Hematopoietic multipotent progenitor cell treated with erythropoietin and hydrocortisone succinate and interleukin-3 and kit ligand, for 4 days (in vitro differentiated cells): ENCODE measurements around the gene DRAP1.
"Not testable (repeated sequence)": the region's sequence is repeated elsewhere in the genome, so short reads cannot be mapped to it uniquely, and the experiment has no call there.

ENCODE experiments used
- DNase-seq: peaks from one replicate; pipeline ENCODE4 v3.0.0-alpha.2; 2015

DRAP1 gene

DNA sequence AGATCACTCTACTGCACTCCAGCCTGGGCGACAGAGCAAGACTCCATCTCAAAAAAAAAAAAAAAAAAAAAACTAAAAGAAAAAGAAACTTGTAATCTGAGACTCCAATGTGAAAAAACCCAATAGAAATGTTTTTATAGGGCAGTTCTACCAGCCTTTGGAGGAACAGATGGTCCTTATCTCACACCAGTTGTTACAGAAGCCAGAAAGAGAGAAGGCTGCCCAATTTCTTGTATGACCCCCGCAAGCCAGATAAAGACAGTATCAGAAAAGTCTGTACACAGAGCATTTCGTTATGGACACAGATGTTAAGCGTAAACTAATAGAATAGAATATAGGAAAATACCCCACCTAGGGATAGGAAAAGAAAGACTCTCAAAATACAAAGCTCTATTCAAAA is 14.8 kb downstream of the DRAP1 start:
- DNase-seq, result peak; percentile 97

DNA sequence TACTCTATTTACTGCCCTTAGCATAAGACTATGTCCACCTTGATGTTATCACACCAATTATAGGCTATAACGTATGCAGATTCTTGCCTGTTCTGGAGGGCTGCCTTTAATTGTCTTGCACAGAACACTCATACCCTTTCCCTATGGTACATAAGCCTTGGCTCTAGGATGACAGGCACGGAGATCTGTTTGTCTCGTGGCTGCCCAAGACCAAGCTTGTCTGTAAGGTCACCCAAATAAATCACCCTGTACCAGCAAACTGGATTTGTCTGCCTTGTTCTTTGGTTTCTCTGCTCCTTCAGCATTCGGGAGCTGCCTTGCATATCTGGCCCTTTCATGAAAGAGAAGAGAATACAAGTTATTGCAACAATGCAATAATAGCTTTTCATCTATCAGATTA is 18.5 kb downstream of the DRAP1 start:
- no peak for DNase-seq

DNA sequence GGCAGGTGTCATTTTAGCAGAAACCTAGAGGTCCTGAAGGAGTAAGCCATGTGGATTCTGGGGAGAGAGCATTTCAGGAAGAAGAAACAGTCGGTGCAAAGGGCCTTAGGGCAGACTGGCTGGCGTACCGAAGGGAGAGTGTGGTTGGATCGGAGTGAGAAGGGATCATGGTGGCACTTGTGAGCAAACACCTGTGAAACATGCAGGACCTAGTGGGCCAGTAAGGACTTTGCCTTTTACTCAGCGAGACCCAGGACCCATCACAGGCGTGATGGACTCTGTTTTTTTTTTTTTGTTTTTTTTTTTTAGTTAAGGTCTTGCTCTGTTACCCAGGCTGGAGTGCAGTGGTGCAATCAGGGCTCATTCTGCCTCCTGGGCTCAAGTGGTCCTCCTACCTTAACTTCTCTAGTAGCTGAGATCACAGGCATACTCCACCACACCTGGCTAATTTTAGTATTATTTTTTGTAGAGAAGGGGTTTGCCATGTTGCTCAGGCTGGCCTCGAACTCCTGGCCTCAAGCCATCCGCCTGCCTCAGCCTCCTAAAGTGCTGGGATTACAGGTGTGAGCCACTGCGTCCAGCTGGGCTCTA is 22.6 kb downstream of the DRAP1 start:
- no peak for DNase-seq

DNA sequence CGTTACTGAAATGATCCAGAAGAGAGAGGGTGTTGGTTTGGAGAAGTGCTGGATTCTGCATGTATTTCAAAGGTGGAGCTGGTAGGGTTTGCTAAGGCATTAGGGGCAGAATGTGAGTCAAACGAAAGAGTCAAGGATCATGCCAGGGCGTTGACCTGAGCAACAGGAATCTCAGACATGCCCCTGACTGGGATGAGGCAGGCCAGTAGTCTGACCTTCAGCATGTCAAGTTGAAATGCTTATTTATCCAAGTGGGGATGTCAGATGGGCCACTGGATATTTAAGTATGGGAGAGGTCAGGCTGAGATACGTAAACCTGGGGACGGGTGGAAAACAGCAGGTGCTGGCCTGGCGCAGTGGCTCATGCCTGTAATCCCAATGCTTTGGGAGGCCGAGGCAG is 23.3 kb downstream of the DRAP1 start:
- no peak for DNase-seq

- DNase-seq, result no peak
Measured at GRCh38 chr11:65944191-65944590, 25.0 kb downstream of the DRAP1 start.

- no peak for DNase-seq
Measured at GRCh38 chr11:65944767-65945166, 25.5 kb downstream of the DRAP1 start.

DNA sequence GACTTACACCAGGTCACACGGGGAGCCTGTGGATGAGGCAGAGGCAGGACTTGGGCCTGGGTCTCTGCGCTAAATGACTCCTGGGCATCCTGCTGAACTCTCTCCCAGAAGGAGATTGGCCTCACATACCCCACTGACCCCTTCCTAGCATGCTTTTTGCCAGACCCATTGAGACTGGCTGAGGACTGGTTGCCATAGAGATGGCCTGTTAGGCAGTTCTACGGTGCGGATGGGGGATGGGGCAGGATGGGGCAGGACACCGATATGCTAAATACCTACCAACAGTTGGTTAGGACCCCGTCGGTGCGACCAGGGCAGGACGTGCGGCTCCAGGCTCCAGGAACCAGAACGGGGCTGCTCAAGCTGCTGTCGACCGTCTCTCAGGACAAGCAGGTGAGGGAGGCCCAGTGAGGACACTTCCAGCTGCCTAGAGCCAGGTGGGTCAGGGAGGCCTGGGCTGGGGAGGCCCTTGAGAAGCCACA is 26.2 kb downstream of the DRAP1 start, which contains the start of gene TSGA10IP:
Gene TSGA10IP, plus strand, starts transcription at position 51 of the 482 bp plus-strand sequence. Its CDS starts 196 bp downstream, at position 247.
- no peak for DNase-seq

GRCh38 chr11:65945941-65946558 is 26.8 kb downstream of the DRAP1 start:
- DNase-seq, result no peak

GRCh38 chr11:65946655-65947054 is 27.4 kb downstream of the DRAP1 start:
- no peak for DNase-seq

- DNase-seq, result no peak
Measured at GRCh38 chr11:65947133-65947532, 27.9 kb downstream of the DRAP1 start.

DNA sequence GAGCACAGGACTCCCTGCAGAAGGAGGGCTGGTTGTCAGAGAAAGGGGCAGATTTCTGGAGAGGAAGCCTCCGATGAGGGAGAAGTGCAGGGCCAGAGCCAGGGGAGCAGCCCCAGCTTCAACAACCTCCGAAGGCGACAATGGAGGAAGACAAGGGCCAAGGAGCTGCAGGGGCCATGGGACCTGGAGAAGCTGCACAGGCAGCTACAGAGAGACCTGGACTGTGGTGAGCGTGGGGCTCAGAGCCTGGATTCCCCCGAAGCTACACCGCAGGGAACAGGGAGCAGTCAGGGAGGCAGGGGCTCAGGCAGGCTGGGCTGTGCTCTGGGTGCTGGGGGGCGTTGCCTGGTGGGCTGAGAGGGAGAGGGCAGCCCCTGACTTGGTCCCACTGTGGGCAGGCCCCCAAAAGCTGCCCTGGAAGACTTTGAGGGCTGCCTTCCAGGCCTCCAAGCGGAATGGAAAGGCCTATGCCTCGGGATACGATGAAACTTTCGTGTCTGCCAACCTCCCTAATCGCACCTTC is 28.4 kb downstream of the DRAP1 start:
- DNase-seq, result no peak

- not testable (repeated sequence) for DNase-seq
Measured at GRCh38 chr11:65950711-65951110, 31.5 kb downstream of the DRAP1 start.

- DNase-seq, result not testable (repeated sequence)
Measured at GRCh38 chr11:65951641-65952040, 32.4 kb downstream of the DRAP1 start.

GRCh38 chr11:65952052-65952521 is 32.9 kb downstream of the DRAP1 start:
- DNase-seq, result no peak

DNA sequence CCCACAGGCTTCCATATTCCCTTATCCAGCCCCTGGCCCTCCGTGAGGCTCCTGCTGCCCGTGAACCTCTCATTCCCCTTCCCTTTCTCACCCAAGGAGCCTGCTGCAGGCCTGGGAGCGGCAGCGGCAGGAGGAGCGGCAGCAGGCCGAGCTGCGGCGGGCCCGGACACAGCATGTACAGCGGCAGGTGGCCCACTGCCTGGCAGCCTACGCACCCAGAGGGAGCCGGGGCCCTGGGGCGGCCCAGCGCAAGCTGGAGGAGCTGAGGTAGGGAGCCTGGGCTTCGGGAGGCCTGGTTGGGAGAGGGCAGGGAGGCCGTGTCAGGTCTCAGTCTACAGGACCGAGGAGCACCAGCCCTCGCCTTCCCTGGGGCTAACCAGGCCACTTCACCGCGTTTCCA is 34.2 kb downstream of the DRAP1 start:
- DNase-seq, result no peak

- DNase-seq, result no peak
Measured at GRCh38 chr11:65954771-65955170, 35.5 kb downstream of the DRAP1 start.

- DNase-seq, result peak; percentile 42
Measured at GRCh38 chr11:65958291-65958690, 39.1 kb downstream of the DRAP1 start.

DNA sequence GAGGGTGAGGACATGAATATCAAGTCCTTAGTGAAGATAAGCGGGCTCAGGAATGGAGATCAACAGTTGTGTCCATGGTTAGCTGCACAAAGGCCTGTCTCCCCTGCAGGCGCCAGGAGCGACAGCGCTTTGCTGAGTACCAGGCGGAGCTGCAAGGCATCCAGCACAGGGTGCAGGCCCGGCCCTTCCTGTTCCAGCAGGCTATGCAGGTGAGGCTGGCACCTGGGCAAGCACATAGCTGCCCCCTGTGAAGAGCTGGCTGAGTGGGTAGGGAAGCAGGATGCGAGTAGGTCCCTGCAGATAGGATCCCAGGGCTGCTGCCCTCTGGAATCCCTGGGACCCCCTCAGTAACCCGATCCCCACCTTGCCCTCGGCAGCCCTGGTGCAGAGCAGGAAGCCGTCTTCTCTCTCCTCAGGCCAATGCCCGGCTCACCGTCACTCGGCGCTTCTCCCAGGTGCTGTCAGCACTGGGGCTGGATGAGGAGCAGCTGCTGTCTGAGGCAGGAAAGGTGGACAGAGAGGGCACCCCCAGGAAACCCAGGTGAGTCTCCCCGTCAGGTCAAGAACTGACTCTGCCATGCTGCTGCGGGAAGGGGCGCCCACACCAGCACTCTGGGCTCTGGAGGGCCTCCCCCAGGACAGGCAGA is 39.7 kb downstream of the DRAP1 start:
- DNase-seq, result no peak

GRCh38 chr11:65960824-65961266 is 41.6 kb downstream of the DRAP1 start:
- DNase-seq, result no peak

- DNase-seq, result peak; percentile 100
Measured at GRCh38 chr11:65961267-65962140, 42.3 kb downstream of the DRAP1 start, which contains the start of gene SART1. Gene SART1 (plus strand): TSS chr11:65961734. CDS start chr11:65961781, 47 bp downstream.

- no peak for DNase-seq
Measured at GRCh38 chr11:65962141-65962564, 42.9 kb downstream of the DRAP1 start.

- no peak for DNase-seq
Measured at GRCh38 chr11:65964906-65965305, 45.7 kb downstream of the DRAP1 start.
